ENCODE data around the gene RPN1. TPM values are rescaled to one million over a fixed set of nuclear protein-coding genes. Genes with fewer than 3 reads are reported as not detected.

The RPN1 gene
- total and polyA plus RNA-seq, 10 of the 15 experiments (the other 5 are each of a cell fraction or from before 2014, with no cell fraction given): 56.1 to 266 (median 157) TPM

GRCh38 chr3:128597900-128598299 lies 52.7 kb downstream of the RPN1 start (continued):
- TF ChIP-seq NFIC (IDR thresholded peaks at IDR 0.05; ENCODE audit: low read depth, low read length) (no peak), SP1 (IDR thresholded peaks at IDR 0.05; ENCODE audit: low read depth, low read length) (no peak), SRF (IDR thresholded peaks at IDR 0.05; ENCODE audit: low read depth in 2 of 2, low read length in 2 of 2) (no peak)

- Histone ChIP-seq H4K20me1 (ENCODE audit: control insufficient read depth, insufficient read depth) (no peaks in the 10 kb centered on the region), H3K9ac (ENCODE audit: control insufficient read depth, insufficient read depth, low read length) (no peak overlapping the region), H3K27me3 (replicated peaks in 1 of 2; ENCODE audit: control insufficient read depth in 2 of 2, insufficient read depth in 2 of 2, low read length in 1 of 2) (no peaks in the 10 kb centered on the region; a peak in 1 of 4 replicates), H3K4me2 (ENCODE audit: control insufficient read depth, insufficient read depth) (no peak overlapping the region), H3K36me3 (ENCODE audit: control insufficient read depth in 2 of 2, insufficient read depth in 2 of 2, low read length in 1 of 2) (no peaks in the 10 kb centered on the region), H3K79me2 (ENCODE audit: control insufficient read depth, insufficient read depth, low read length) (no peaks in the 10 kb centered on the region), H3K9me3 (replicated peaks; ENCODE audit: control insufficient read depth, insufficient read depth, low read length) (no peaks in the 10 kb centered on the region; the same call in 2 of the 3 replicates), H3K4me3 (no peak overlapping the region), H3K27ac (ENCODE audit: control insufficient read depth, insufficient read depth) (no peak overlapping the region), H2AFZ (ENCODE audit: control insufficient read depth, low read depth, low read length) (no peak overlapping the region), H3K4me1 (ENCODE audit: control insufficient read depth, insufficient read depth, low read length) (no peaks in the 10 kb centered on the region)
- no peak for ATAC-seq
- ChIA-PET SMC1A (ENCODE audit: uncharacterized antibody, unreplicated experiment) (no interaction called here), CTCF (no interaction called here), RAD21 (ENCODE audit: unreplicated experiment) (no interaction called here), POLR2A (no interaction called here)
- no peak for DNase-seq (ENCODE audit: low read depth, low spot score)
- in situ Hi-C loops (cut with MboI) (no loop called here), intact Hi-C loops (cut with micrococcal nuclease; ENCODE audit: unreplicated experiment) (no loop called here)
- no peak for TF ChIP-seq E2F8 (IDR thresholded peaks at IDR 0.05; ENCODE audit: low read depth, partially characterized antibody)
- no peak for TF ChIP-seq KLF5 (IDR thresholded peaks at IDR 0.05; ENCODE audit: partially characterized antibody)
- no peak for TF ChIP-seq BCL3 (IDR thresholded peaks at IDR 0.05; ENCODE audit: borderline replicate concordance, insufficient read depth, low read depth, low read length, poor library complexity, severe bottlenecking)
- TF ChIP-seq IRF5 (IDR thresholded peaks at IDR 0.05; ENCODE audit: borderline replicate concordance): no peak
- no TSS peak for BruUV-seq (replicated peaks)
- WGBS (ENCODE audit: insufficient coverage, insufficient replicate concordance, low lambda C conversion rate, missing lambda C conversion rate): 17% methylated on average over 4 of the region's 4 CpGs
- FAIRE-seq: no peak
Observed at GRCh38 chr3:128592864-128593263, 57.8 kb downstream of the RPN1 start.

All from GM12878 (cell line).